T-helper 2 cell treated with Interferon-gamma antibody and Interleukin-4, amounts not matched to agents 5 μg/mL and 100 μg/mL, for 36 hours (primary cell): ENCODE data around the gene MALRD1.

ENCODE experiments used
- DNase-seq: peaks from one replicate; pipeline ENCODE4 v3.0.0; 2021; ENCODE audit warnings: low spot score
- H3K27ac Mint-ChIP-seq: one replicate; pipeline ENCODE4 v1.8.0; 2021; ENCODE audit warnings: mild to moderate bottlenecking, mixed read lengths
- H3K27me3 Mint-ChIP-seq: one replicate; pipeline ENCODE4 v1.8.0; 2021; ENCODE audit warnings: low read depth, mixed read lengths
- H3K36me3 Mint-ChIP-seq: one replicate; pipeline ENCODE4 v1.8.0; 2021; ENCODE audit warnings: low read depth, mixed read lengths
- H3K4me1 Mint-ChIP-seq: one replicate; pipeline ENCODE4 v1.8.0; 2021; ENCODE audit warnings: low read depth, mixed read lengths
- H3K4me3 Mint-ChIP-seq: one replicate; pipeline ENCODE4 v1.8.0; 2022; ENCODE audit warnings: mild to moderate bottlenecking, moderate library complexity, mixed read lengths
- H3K9me3 Mint-ChIP-seq: one replicate; pipeline ENCODE4 v1.8.0; 2021; ENCODE audit warnings: mixed read lengths

MALRD1 gene

DNA sequence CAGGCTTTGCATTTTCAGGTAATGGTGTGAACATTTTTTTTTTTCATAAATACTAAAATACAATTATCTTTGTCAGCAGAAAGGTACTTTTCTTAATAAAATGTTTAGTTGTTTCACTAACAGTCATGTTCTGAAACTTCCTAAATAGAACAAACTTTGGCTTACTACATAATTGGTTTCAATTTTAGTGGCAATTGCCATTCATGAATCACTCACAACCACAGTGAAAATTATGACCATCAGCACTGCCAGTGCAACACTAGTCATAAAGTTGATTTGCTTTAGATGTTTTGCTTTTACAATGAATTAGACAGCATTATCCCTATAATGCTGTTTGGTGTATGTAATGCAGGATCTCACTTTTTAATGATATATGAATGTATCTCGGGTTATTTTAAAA lies 470.0 kb downstream of the MALRD1 start:
- H3K27ac Mint-ChIP-seq: no peak overlapping the region
- H3K4me1 Mint-ChIP-seq: no peaks in the 10 kb centered on the region
- peaks cover 7% of the 10 kb centered on the region for H3K9me3 Mint-ChIP-seq
- DNase-seq: no peak
- no peaks in the 10 kb centered on the region for H3K27me3 Mint-ChIP-seq
- H3K36me3 Mint-ChIP-seq: no peaks in the 10 kb centered on the region
- H3K4me3 Mint-ChIP-seq: no peak overlapping the region

DNA sequence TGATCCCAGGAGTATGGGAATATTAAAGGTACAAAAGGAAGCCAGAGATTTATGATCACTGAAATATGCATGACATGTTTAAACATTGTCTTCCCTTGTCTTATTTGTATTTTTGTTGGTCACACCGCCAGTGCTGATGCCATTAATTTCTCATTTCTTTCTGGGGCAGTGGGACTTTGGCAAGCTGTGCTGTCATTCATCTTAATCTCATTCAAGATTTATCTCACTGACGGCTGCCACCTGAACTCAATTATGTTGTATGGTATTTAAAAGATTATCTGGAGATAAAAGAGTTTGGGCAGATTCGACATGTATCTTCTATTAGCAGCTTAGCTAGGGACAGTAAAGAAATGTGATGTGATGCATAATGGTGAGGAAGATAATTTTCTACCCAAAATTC lies 482.7 kb downstream of the MALRD1 start:
- H3K4me3 Mint-ChIP-seq: no peak overlapping the region
- no peaks in the 10 kb centered on the region for H3K27me3 Mint-ChIP-seq
- H3K9me3 Mint-ChIP-seq: peaks cover 12% of the 10 kb centered on the region
- H3K36me3 Mint-ChIP-seq: no peaks in the 10 kb centered on the region
- no peak overlapping the region for H3K27ac Mint-ChIP-seq
- H3K4me1 Mint-ChIP-seq: no peaks in the 10 kb centered on the region
- DNase-seq: no peak

DNA sequence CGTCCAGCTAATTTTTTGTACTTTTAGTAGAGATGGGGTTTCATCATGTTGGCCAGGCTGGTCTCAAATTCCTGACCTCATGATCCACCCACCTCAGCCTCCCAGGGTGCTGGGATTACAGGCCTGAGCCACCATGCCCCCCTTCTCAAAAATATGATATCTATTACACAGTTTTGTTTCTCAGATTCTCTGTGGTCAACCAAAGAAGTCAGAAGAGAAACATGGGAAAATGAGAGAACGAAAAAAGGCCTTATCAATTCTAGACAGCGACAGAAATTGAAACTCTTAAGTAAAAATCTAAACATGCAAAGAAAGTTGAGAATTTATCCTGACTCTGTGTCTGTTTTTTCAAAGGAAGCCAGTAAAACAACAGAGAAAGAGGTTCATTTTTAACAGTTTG lies 483.8 kb downstream of the MALRD1 start:
- H3K27ac Mint-ChIP-seq: no peak overlapping the region
- no peaks in the 10 kb centered on the region for H3K36me3 Mint-ChIP-seq
- no peak for DNase-seq
- no peaks in the 10 kb centered on the region for H3K27me3 Mint-ChIP-seq
- no peak overlapping the region for H3K4me3 Mint-ChIP-seq
- H3K9me3 Mint-ChIP-seq: peaks cover 16% of the 10 kb centered on the region
- H3K4me1 Mint-ChIP-seq: no peaks in the 10 kb centered on the region

DNA sequence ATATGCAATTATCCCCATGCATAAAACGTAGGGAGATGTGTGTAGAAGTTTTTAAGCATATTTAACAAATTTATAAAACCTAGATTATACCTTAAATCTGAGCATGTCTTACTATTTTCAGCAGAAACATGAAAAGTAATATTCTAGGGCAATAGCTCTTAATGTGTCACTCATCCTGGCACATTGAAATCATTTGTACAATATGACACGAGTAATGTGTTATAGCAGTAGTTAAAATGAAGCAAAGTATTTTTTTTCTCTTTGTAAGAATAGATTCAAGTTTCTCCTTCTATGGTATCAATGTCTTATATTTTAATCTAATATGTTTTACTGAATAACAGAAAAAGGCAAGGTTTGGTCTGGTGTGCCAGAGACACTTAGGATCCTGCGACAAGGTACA lies 492.7 kb downstream of the MALRD1 start:
- peaks cover 14% of the 10 kb centered on the region for H3K9me3 Mint-ChIP-seq
- H3K36me3 Mint-ChIP-seq: no peaks in the 10 kb centered on the region
- no peaks in the 10 kb centered on the region for H3K27me3 Mint-ChIP-seq
- DNase-seq: no peak
- no peaks in the 10 kb centered on the region for H3K4me1 Mint-ChIP-seq
- H3K4me3 Mint-ChIP-seq: no peak overlapping the region
- H3K27ac Mint-ChIP-seq: no peak overlapping the region

DNA sequence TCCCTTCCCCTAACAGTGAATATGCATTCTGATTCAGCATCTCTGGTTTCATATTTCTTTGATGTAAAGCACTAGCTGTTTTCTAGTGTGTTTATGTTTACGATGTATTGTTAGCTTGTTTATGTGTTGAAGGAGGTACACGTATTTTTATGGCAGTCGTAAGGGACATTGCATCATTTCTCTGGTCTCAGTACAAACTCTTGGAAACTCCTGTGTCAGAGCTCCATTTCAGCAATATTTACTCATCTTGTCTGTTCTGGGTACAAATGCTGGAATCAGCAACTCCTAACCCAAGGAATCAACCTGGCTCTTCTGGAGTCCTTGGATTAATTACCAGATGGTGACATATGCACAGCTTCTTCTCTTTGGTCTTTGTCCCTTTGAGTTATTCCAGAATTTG lies 497.6 kb downstream of the MALRD1 start:
- DNase-seq: no peak
- no peaks in the 10 kb centered on the region for H3K4me1 Mint-ChIP-seq
- H3K9me3 Mint-ChIP-seq: peaks cover 26% of the 10 kb centered on the region
- H3K4me3 Mint-ChIP-seq: no peak overlapping the region
- H3K27ac Mint-ChIP-seq: no peak overlapping the region
- no peaks in the 10 kb centered on the region for H3K36me3 Mint-ChIP-seq
- no peaks in the 10 kb centered on the region for H3K27me3 Mint-ChIP-seq

DNA sequence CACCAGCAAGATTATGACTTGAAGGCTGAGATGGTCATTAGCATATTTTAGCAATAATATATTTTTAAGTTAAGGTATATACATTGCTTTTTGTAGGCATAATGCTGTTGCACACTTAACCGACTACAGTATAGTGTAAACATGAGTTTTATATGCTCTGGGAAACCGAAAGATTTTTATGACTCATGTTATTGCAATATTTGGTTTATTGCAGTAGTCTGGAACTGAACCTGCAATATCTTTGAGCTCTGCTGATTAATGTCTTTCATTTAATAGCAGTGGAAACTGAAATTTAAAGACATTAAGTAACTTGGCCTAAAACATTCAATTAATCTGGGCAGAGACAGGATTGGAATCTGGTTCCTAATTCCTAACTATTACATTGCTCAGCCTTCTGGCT lies 500.9 kb downstream of the MALRD1 start:
- Mint-ChIP-seq H3K27ac (no peak overlapping the region), H3K9me3 (peaks cover 50% of the 10 kb centered on the region), H3K36me3 (no peaks in the 10 kb centered on the region), H3K4me3 (no peak overlapping the region), H3K4me1 (no peaks in the 10 kb centered on the region), H3K27me3 (no peaks in the 10 kb centered on the region)
- no peak for DNase-seq

DNA sequence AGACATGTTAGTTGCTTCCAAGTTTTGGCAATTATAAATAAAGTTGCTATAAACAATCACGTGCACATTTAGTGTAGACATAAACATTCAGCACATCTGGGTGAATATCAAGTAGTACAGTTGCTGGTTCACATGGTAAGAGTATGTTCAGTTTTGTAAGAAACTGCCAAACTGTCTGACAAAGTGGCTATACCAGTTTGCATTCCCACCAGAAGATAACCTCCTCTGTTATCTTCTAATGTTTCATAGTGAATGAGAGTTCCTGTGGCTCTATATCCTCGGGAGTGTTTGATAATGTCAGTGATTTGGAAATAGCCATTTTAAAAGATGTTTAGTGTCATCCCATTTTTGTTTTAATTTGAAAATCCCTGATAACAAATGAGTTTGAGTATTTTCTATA lies 508.1 kb downstream of the MALRD1 start:
- no peak overlapping the region for H3K27ac Mint-ChIP-seq
- H3K9me3 Mint-ChIP-seq: peaks cover 30% of the 10 kb centered on the region
- no peaks in the 10 kb centered on the region for H3K36me3 Mint-ChIP-seq
- H3K4me3 Mint-ChIP-seq: no peak overlapping the region
- H3K27me3 Mint-ChIP-seq: no peaks in the 10 kb centered on the region
- no peak for DNase-seq
- H3K4me1 Mint-ChIP-seq: no peaks in the 10 kb centered on the region

DNA sequence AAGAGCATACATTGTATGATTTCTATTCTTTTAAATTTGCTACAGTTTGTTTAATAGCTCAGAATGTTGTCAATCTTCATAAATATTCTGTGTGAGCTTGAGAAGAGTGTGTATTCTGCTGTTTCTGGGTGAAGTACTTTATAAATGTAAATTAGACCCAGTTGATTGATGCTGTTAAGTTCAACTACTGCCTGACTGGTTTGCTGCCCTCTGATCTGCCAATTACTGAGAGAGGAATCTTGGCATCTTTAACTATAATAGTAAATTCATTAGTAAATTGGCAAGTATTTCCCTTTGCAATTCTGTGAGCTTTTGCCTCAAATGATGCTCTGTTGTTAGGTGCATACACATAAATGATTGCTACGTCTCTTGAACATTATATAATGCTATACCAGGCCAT lies 512.6 kb downstream of the MALRD1 start:
- no peak overlapping the region for H3K4me3 Mint-ChIP-seq
- H3K27me3 Mint-ChIP-seq: no peaks in the 10 kb centered on the region
- no peaks in the 10 kb centered on the region for H3K4me1 Mint-ChIP-seq
- no peaks in the 10 kb centered on the region for H3K36me3 Mint-ChIP-seq
- peaks cover 6% of the 10 kb centered on the region for H3K9me3 Mint-ChIP-seq
- H3K27ac Mint-ChIP-seq: no peak overlapping the region
- no peak for DNase-seq

DNA sequence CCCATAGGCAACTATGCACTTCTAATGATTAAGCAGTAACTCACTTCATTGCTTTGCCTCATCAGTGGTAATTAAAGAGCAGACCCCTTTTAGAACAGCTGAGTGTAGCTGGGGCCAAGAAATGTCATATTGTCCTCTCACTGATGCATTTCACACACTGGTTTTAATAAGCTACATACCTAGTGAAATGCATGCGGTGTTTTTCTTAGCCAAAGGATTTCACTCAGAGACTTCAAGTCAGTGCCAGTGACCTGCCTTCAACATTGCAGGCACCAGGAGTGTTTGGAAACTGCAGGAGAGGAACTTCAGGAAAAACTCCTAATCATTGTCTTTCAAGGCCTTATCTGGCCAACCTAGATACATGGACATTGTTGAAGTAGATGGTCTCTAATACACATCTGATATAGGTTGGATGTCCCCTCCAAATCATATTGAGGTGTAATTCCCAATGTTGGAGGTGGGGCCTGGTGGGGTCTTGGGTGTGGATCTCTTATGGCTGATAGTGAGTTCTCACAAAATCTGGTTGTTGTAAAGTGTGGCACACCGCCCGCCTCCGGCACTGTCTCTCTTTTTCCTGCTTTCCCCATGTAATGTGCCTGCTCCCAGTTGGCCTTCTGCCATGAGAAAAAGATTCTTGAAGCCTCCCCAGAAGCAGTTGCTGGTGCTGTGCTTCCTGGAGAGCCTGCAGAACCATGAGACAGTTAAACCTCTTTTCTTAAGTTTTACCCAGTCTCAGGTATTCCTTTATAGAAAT lies 515.0 kb downstream of the MALRD1 start:
- no peaks in the 10 kb centered on the region for H3K27me3 Mint-ChIP-seq
- no peak overlapping the region for H3K27ac Mint-ChIP-seq
- no peaks in the 10 kb centered on the region for H3K36me3 Mint-ChIP-seq
- H3K4me1 Mint-ChIP-seq: no peaks in the 10 kb centered on the region
- H3K4me3 Mint-ChIP-seq: no peak overlapping the region
- H3K9me3 Mint-ChIP-seq: no peaks in the 10 kb centered on the region
- DNase-seq: no peak

DNA sequence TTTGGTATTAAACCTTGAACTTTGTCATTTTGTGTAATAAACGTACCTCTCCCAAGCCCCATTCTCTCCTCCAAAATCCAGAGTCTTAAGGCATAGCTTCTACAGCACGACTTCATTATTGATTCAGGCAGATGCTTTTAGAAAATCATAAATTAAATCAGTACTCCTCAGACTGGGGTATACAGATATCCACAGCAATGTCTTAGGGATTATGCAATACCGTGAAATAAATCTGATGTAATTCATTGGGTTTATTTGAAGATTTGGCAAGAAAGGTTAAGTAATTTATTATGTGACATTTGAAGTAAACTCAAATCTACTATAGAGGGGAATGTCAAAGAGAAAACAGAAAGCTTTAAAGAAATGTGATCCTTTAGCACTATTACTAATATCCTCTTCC lies 521.5 kb downstream of the MALRD1 start:
- Mint-ChIP-seq H3K27ac (no peak overlapping the region), H3K4me1 (no peaks in the 10 kb centered on the region), H3K36me3 (no peaks in the 10 kb centered on the region)

DNA sequence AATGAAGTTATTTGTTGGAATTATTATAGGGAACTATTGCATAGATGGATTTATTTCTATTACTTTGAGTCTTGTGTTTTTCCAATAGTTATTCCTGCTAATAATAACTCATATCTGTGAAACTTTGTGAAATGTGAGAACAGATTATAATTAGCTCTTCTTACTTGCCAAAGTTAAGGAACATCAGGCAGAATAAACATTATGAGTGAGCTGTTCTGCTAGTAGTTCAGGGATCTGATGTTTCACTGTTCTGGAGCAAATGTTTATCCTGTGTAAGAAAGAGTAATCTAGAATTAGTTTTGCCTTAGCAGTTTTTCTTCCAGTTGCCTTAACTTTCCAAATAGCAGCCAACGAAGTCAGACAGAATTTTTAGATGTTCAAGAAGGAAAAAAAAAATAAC lies 522.4 kb downstream of the MALRD1 start:
- peaks cover 11% of the 10 kb centered on the region for H3K9me3 Mint-ChIP-seq

More for the DNA sequence above, 521.5 kb downstream of the MALRD1 start:
- no peak overlapping the region for H3K4me3 Mint-ChIP-seq
- H3K9me3 Mint-ChIP-seq: peaks cover 11% of the 10 kb centered on the region
- no peaks in the 10 kb centered on the region for H3K27me3 Mint-ChIP-seq
- no peak for DNase-seq

DNA sequence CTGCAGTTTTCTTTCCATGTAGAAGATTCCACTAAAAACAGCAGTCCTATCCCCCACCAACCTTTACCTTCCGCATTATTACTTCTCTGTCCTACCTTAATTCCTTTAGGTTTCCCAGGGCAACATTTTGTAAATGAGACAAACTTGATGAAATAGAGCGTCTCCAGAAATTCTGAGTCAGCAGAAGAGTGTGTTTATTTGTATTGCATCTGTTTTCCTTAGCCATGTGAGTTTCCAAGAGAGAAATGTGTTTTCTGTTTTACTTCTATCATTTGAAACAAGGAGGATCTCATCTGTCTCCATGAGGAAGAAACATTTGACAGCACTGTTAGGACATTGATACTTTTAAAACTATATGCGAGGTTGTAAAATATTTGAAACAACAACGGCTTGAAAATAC lies 523.5 kb downstream of the MALRD1 start:
- Mint-ChIP-seq H3K4me1 (no peaks in the 10 kb centered on the region), H3K4me3 (no peak overlapping the region), H3K9me3 (peaks cover 11% of the 10 kb centered on the region), H3K36me3 (no peaks in the 10 kb centered on the region), H3K27me3 (no peaks in the 10 kb centered on the region), H3K27ac (no peak overlapping the region)
- DNase-seq: no peak

More for the DNA sequence above, 522.4 kb downstream of the MALRD1 start:
- DNase-seq: no peak
- H3K36me3 Mint-ChIP-seq: no peaks in the 10 kb centered on the region
- H3K4me3 Mint-ChIP-seq: no peak overlapping the region
- H3K4me1 Mint-ChIP-seq: no peaks in the 10 kb centered on the region
- H3K27me3 Mint-ChIP-seq: no peaks in the 10 kb centered on the region
- H3K27ac Mint-ChIP-seq: no peak overlapping the region

DNA sequence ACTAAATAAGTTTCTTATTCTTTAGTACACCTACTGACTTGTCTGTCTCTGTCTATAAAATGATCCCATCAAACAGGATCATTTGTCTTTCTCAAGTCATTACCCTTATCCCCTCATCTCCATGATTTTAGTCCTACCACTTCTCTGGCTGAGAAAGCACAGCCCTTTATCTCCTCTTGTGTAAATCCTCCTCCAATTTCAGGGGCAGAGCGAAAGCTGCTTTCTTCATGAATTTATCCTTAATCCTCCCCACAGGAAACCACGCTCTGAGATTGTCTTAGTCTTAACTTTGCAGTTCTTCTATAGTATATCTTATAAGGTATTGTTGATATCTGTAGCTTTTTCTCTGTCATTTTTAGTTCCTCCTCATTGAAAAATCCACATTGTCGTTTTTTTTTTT lies 528.0 kb downstream of the MALRD1 start:
- H3K27me3 Mint-ChIP-seq: no peaks in the 10 kb centered on the region
- no peak overlapping the region for H3K27ac Mint-ChIP-seq
- H3K4me3 Mint-ChIP-seq: no peak overlapping the region
- no peaks in the 10 kb centered on the region for H3K4me1 Mint-ChIP-seq
- peaks cover 19% of the 10 kb centered on the region for H3K9me3 Mint-ChIP-seq
- no peaks in the 10 kb centered on the region for H3K36me3 Mint-ChIP-seq
- DNase-seq: no peak

DNA sequence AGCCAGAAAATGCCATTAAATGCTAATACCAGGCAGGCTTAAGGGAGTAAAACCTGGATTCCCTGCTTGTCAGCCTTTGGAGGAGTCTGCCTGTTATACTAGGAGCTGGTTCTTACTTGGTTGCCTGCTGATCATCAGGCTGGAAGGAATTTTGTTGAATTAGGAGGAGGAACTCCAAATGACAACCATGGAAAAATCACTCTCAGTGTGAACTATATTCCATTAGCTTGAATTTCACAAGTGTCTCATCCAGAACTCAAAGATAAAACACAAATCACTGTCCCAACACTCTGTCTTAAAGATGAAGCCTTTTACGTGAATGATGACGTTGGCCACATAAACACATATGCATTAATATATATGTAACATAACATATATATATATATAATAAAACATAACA lies 528.8 kb downstream of the MALRD1 start:
- Mint-ChIP-seq H3K27me3 (no peaks in the 10 kb centered on the region), H3K27ac (no peak overlapping the region), H3K4me1 (no peaks in the 10 kb centered on the region), H3K9me3 (peaks cover 15% of the 10 kb centered on the region), H3K4me3 (no peak overlapping the region), H3K36me3 (no peaks in the 10 kb centered on the region)
- DNase-seq: no peak

DNA sequence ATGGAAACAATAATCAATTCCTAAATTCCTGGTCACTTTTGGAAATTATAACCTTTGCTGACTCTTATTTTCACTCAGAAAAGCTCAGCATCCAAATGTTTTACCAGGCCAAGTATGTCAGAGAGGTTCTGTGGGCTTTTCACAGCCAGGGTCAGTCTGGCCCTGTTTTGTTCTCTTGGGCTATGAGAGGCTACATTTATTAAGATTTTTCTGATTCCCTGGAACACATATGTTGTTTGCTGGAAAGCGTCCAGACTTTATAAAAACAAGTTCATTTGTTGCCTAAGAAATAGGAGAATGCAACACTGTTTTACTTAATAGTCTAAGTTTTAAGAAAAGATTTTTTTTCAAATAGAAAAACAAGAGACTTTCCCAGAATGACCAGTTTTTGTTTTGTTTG lies 529.2 kb downstream of the MALRD1 start:
- H3K27me3 Mint-ChIP-seq: no peaks in the 10 kb centered on the region
- peaks cover 15% of the 10 kb centered on the region for H3K9me3 Mint-ChIP-seq
- no peaks in the 10 kb centered on the region for H3K4me1 Mint-ChIP-seq
- H3K36me3 Mint-ChIP-seq: no peaks in the 10 kb centered on the region
- H3K27ac Mint-ChIP-seq: no peak overlapping the region
- H3K4me3 Mint-ChIP-seq: no peak overlapping the region
- DNase-seq: no peak
